ENCODE data around the gene ZNF679. TPM values are rescaled to one million over a fixed set of nuclear protein-coding genes. Genes with fewer than 3 reads are reported as not detected.
"Not testable (repeated sequence)": the region's sequence is repeated elsewhere in the genome, so short reads cannot be mapped to it uniquely, and the experiment has no call there.

Gene ZNF679
- total RNA-seq, 1 donor from 2014 or later: not detected

GRCh38 chr7:64192148-64192704 lies 36.0 kb upstream of the ZNF679 start:
- Mint-ChIP-seq H3K9me3 (ENCODE audit: unreplicated experiment) (peaks cover 12% of the 10 kb centered on the region), H3K36me3 (ENCODE audit: low read depth, unreplicated experiment) (no peaks in the 10 kb centered on the region)
- H3K79me2 ChIP-seq (ENCODE audit: insufficient read depth, low read length): no peaks in the 10 kb centered on the region

DNA sequence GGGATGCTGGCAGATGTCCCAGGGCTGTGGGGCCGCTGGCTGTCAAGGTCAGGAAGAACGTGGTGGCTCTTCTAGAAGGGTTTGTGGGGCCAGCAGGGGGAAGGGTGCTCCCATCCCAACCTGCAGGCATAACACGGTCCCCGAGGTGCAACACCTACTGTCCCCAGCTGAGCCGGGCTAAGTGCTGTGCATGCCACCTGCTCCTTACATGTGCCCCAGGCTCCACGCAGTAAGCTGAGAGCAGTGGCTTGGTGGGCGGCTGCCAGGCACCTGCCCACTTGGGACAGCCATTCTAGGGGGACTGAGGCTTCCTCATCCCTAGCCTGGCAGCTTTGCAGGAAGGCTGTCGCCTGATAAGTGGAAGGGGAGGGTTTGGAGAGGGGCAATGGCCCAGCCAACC lies 35.5 kb upstream of the ZNF679 start:
- H3K4me1 ChIP-seq (ENCODE audit: insufficient read depth, low read length): no peaks in the 10 kb centered on the region
- H4K20me1 ChIP-seq (ENCODE audit: insufficient read depth, low read length): no peaks in the 10 kb centered on the region
- H3K27me3 ChIP-seq (ENCODE audit: insufficient read depth, low read length): no peaks in the 10 kb centered on the region
- peaks cover 13% of the 10 kb centered on the region for H3K9me3 ChIP-seq (ENCODE audit: insufficient read depth, low read depth, low read length)
- no peak overlapping the region for H3K4me2 ChIP-seq (ENCODE audit: low read length)
- H3K79me2 ChIP-seq (ENCODE audit: insufficient read depth, low read length): no peaks in the 10 kb centered on the region
- H2AFZ ChIP-seq (ENCODE audit: low read depth, low read length): no peak overlapping the region
- H3K4me3 Mint-ChIP-seq (ENCODE audit: unreplicated experiment): no peak overlapping the region
- H3K36me3 Mint-ChIP-seq (ENCODE audit: low read depth, unreplicated experiment): no peaks in the 10 kb centered on the region
- no peaks in the 10 kb centered on the region for H3K4me1 Mint-ChIP-seq (ENCODE audit: low read depth, unreplicated experiment)
- peaks cover 12% of the 10 kb centered on the region for H3K9me3 Mint-ChIP-seq (ENCODE audit: unreplicated experiment)
- FAIRE-seq (no peak), DNase-seq (ENCODE audit: low read depth) (no peak)
- H3K9ac ChIP-seq (ENCODE audit: low read length): no peak overlapping the region
- H3K27me3 Mint-ChIP-seq (ENCODE audit: low read depth, unreplicated experiment): no peaks in the 10 kb centered on the region
- H3K4me3 ChIP-seq (ENCODE audit: insufficient read depth, low read depth, low read length): no peak overlapping the region
- TF ChIP-seq, protein P1, sequence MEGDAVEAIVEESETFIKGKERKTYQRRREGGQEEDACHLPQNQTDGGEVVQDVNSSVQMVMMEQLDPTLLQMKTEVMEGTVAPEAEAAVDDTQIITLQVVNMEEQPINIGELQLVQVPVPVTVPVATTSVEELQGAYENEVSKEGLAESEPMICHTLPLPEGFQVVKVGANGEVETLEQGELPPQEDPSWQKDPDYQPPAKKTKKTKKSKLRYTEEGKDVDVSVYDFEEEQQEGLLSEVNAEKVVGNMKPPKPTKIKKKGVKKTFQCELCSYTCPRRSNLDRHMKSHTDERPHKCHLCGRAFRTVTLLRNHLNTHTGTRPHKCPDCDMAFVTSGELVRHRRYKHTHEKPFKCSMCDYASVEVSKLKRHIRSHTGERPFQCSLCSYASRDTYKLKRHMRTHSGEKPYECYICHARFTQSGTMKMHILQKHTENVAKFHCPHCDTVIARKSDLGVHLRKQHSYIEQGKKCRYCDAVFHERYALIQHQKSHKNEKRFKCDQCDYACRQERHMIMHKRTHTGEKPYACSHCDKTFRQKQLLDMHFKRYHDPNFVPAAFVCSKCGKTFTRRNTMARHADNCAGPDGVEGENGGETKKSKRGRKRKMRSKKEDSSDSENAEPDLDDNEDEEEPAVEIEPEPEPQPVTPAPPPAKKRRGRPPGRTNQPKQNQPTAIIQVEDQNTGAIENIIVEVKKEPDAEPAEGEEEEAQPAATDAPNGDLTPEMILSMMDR (IDR thresholded peaks at IDR 0.05; ENCODE audit: insufficient read depth, low read depth, low read length): no peak
- no peak for TF ChIP-seq EZH2 (IDR thresholded peaks at IDR 0.05; ENCODE audit: insufficient read depth, low read length)
- no peaks in the 10 kb centered on the region for H3K36me3 ChIP-seq (ENCODE audit: insufficient read depth, low read length)
- H3K27ac Mint-ChIP-seq (ENCODE audit: unreplicated experiment): no peak overlapping the region
- H3K27ac ChIP-seq (ENCODE audit: low read depth, low read length): no peak overlapping the region

More at GRCh38 chr7:64192148-64192704, 36.0 kb upstream of the ZNF679 start:
- DNase-seq (ENCODE audit: low read depth) (no peak), FAIRE-seq (no peak)
- Histone ChIP-seq H4K20me1 (ENCODE audit: insufficient read depth, low read length) (no peaks in the 10 kb centered on the region), H3K36me3 (ENCODE audit: insufficient read depth, low read length) (no peaks in the 10 kb centered on the region), H3K4me3 (ENCODE audit: insufficient read depth, low read depth, low read length) (no peak overlapping the region), H3K27ac (ENCODE audit: low read depth, low read length) (no peak overlapping the region), H3K4me1 (ENCODE audit: insufficient read depth, low read length) (no peaks in the 10 kb centered on the region), H2AFZ (ENCODE audit: low read depth, low read length) (no peak overlapping the region), H3K9me3 (ENCODE audit: insufficient read depth, low read depth, low read length) (peaks cover 14% of the 10 kb centered on the region), H3K27me3 (ENCODE audit: insufficient read depth, low read length) (no peaks in the 10 kb centered on the region), H3K4me2 (ENCODE audit: low read length) (no peak overlapping the region), H3K9ac (ENCODE audit: low read length) (no peak overlapping the region)
- TF ChIP-seq, protein P1 (IDR thresholded peaks at IDR 0.05; ENCODE audit: insufficient read depth, low read depth, low read length): no peak
- TF ChIP-seq EZH2 (IDR thresholded peaks at IDR 0.05; ENCODE audit: insufficient read depth, low read length): no peak
- Mint-ChIP-seq H3K27ac (ENCODE audit: unreplicated experiment) (no peak overlapping the region), H3K4me1 (ENCODE audit: low read depth, unreplicated experiment) (no peaks in the 10 kb centered on the region), H3K4me3 (ENCODE audit: unreplicated experiment) (no peak overlapping the region), H3K27me3 (ENCODE audit: low read depth, unreplicated experiment) (no peaks in the 10 kb centered on the region)

GRCh38 chr7:64206903-64207302 lies 21.4 kb upstream of the ZNF679 start, which contains the start of gene ZNF735:
Gene ZNF735 (plus strand): TSS chr7:64207203. CDS start chr7:64207203, 0 bp downstream.
- Histone ChIP-seq H3K9ac (ENCODE audit: low read length) (no peak within 1 kb of the TSS), H3K4me2 (ENCODE audit: low read length) (no peak within 1 kb of the TSS), H3K4me3 (ENCODE audit: insufficient read depth, low read depth, low read length) (no peak within 1 kb of the TSS), H3K27ac (ENCODE audit: low read depth, low read length) (no peak within 1 kb of the TSS), H3K4me1 (ENCODE audit: insufficient read depth, low read length) (no peaks in the 10 kb centered on the region), H4K20me1 (ENCODE audit: insufficient read depth, low read length) (no peaks in the 10 kb centered on the region), H3K27me3 (ENCODE audit: insufficient read depth, low read length) (no peaks in the 10 kb centered on the region), H2AFZ (ENCODE audit: low read depth, low read length) (no peak within 1 kb of the TSS), H3K9me3 (ENCODE audit: insufficient read depth, low read depth, low read length) (no peaks in the 10 kb centered on the region), H3K79me2 (ENCODE audit: insufficient read depth, low read length) (no peaks in the 10 kb centered on the region), H3K36me3 (ENCODE audit: insufficient read depth, low read length) (no peaks in the 10 kb centered on the region)
- TF ChIP-seq, protein P1 (IDR thresholded peaks at IDR 0.05; ENCODE audit: insufficient read depth, low read depth, low read length): no peak
- H3K36me3 Mint-ChIP-seq (ENCODE audit: low read depth, unreplicated experiment): no peaks in the 10 kb centered on the region
- no peak for FAIRE-seq
- no peak for DNase-seq (ENCODE audit: low read depth)
- peaks cover 6% of the 10 kb centered on the region for H3K9me3 Mint-ChIP-seq (ENCODE audit: unreplicated experiment)
- no peaks in the 10 kb centered on the region for H3K27me3 Mint-ChIP-seq (ENCODE audit: low read depth, unreplicated experiment)
- no peak within 1 kb of the TSS for H3K4me3 Mint-ChIP-seq (ENCODE audit: unreplicated experiment)
- no peak within 1 kb of the TSS for H3K27ac Mint-ChIP-seq (ENCODE audit: unreplicated experiment)
- no peaks in the 10 kb centered on the region for H3K4me1 Mint-ChIP-seq (ENCODE audit: low read depth, unreplicated experiment)

- H3K36me3 ChIP-seq (ENCODE audit: insufficient read depth, low read length); H4K20me1 ChIP-seq (ENCODE audit: insufficient read depth, low read length); H3K27me3 ChIP-seq (ENCODE audit: insufficient read depth, low read length); H3K4me1 ChIP-seq (ENCODE audit: insufficient read depth, low read length); H3K4me3 ChIP-seq (ENCODE audit: insufficient read depth, low read depth, low read length); H3K9ac ChIP-seq (ENCODE audit: low read length); H3K27me3 Mint-ChIP-seq (ENCODE audit: low read depth, unreplicated experiment); H3K4me3 Mint-ChIP-seq (ENCODE audit: unreplicated experiment); H3K36me3 Mint-ChIP-seq (ENCODE audit: low read depth, unreplicated experiment); H2AFZ ChIP-seq (ENCODE audit: low read depth, low read length); H3K4me1 Mint-ChIP-seq (ENCODE audit: low read depth, unreplicated experiment); H3K79me2 ChIP-seq (ENCODE audit: insufficient read depth, low read length); H3K9me3 ChIP-seq (ENCODE audit: insufficient read depth, low read depth, low read length); FAIRE-seq; H3K4me2 ChIP-seq (ENCODE audit: low read length); H3K27ac ChIP-seq (ENCODE audit: low read depth, low read length); H3K27ac Mint-ChIP-seq (ENCODE audit: unreplicated experiment); DNase-seq (ENCODE audit: low read depth): not testable (repeated sequence)
- H3K9me3 Mint-ChIP-seq (ENCODE audit: unreplicated experiment): peaks cover 17% of the 10 kb centered on the region
Observed at GRCh38 chr7:64219710-64220298, 8.5 kb upstream of the ZNF679 start.
